MM.1S (cell line): ENCODE measurements around the gene NFKBIZ.
A peak's percentile ranks its signal among the peaks of the same experiment; 100 is the strongest.

Experiments used
- CTCF ChIP-seq: fragments of 300-600 bp; sonication (generic); IDR thresholded peaks from 2 replicates; pipeline ENCODE4 v1.5.1; 2016; ENCODE audit warnings: antibody characterized with exemption, low read length, mixed read lengths
- EZH2 ChIP-seq: fragments of 300-600 bp; sonication (generic); optimal IDR thresholded peaks from 2 replicates; pipeline ENCODE3; 2017; ENCODE audit warnings: low read depth, mild to moderate bottlenecking, antibody characterized with exemption, low read length, mixed read lengths
- EZH2phosphoT487 ChIP-seq: fragments of 300-600 bp; sonication (generic); IDR thresholded peaks from 2 replicates; pipeline ENCODE4 v1.6.1; 2018; ENCODE audit warnings: antibody characterized with exemption, low read length

GRCh38 chr3:101849714-101850245, 466 bp downstream of the NFKBIZ start:
- TF ChIP-seq CTCF (peak; percentile 20; the same call in 1 of the 2 replicates), EZH2phosphoT487 (no peak), EZH2 (no peak)
